ENCODE measurements around the gene IDS.
"Not testable (repeated sequence)": the region's sequence is repeated elsewhere in the genome, so short reads cannot be mapped to it uniquely, and the experiment has no call there.

IDS gene

DNA sequence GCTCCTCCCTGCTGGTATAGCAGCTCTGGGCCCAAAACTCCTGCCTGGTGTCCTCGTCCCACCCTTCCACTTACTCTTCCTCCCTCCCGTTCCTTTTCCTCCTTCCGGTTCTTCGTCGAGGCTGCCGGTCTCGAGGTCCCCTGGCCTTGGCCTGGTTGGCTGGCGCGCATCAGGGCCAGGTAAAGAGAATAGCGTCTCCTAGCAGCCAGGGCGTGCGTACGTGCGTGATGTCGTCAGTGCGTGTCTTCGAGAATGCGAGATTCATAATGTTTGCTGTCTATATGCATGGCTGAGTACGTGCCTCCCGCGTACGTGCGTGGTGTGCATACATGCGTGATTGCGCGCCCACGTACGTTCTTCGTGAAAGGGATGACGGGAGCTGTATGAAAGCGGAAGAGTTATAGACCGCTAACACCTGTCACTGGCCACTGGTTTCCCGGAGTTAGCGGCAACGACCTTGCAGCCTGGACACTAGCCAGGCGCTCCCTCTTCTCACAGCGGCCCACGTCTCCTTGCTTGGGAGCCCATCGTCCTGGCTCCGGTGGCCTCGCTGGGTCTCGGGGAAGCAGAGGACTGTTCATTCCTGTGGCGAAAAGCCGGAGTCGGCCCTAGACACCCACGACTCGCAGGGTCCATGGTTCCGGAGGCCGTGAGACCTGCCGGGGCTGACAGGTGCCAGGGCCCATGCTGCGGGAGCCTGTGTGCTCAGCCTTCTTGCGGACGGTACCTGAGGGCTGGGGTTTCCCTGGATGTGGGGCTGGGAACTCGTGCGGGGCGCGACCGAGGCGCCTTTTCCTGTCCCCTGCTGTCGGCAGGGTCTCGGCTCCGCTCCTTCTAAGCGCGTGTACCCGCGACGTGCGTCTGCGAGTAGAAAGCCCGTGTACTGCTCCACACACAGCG is 35.8 kb upstream of the IDS start, which contains the start of gene EOLA1:
TSS of gene EOLA1 (plus strand) at position 392 of the 900 bp plus-strand sequence. CDS start 4,619 bp downstream, outside the sequence.
- in situ Hi-C loops (cut with HindIII; ENCODE audit: low sequenced_read_pairs) = no loop called here

DNA sequence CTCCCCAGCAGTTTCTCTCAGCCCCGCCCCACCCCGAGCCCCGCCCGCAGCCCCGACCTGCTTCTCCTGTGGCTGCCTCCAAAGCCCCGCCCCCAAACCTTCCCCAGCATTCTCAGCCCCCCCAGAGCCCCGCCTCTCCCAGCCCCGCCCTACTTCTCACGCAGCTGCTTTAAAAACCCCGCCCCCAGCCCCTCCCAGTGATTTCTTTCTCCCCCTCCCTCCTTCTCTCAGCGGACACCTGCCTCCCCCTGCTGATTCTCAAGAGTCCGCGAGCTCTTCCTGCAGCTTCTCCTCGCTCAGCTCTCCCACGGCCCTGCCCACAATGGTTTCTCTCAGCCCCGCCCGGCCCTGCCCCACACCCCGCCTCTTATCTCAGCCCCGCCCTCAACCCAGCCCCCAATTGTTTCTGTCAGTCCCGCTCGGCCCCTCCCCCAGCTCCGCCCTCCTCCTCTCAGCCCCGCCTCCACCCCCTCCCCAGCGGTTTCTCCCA is 35.1 kb upstream of the IDS start:
- in situ Hi-C loops (cut with HindIII; ENCODE audit: low sequenced_read_pairs) = no loop called here
- H3K4me3 ChIP-seq (ENCODE audit: low read depth, low read length) = peak overlapping the region; percentile 73
- peak; percentile 92 for DNase-seq (ENCODE audit: low read depth, low spot score)
- TF ChIP-seq, protein P1, sequence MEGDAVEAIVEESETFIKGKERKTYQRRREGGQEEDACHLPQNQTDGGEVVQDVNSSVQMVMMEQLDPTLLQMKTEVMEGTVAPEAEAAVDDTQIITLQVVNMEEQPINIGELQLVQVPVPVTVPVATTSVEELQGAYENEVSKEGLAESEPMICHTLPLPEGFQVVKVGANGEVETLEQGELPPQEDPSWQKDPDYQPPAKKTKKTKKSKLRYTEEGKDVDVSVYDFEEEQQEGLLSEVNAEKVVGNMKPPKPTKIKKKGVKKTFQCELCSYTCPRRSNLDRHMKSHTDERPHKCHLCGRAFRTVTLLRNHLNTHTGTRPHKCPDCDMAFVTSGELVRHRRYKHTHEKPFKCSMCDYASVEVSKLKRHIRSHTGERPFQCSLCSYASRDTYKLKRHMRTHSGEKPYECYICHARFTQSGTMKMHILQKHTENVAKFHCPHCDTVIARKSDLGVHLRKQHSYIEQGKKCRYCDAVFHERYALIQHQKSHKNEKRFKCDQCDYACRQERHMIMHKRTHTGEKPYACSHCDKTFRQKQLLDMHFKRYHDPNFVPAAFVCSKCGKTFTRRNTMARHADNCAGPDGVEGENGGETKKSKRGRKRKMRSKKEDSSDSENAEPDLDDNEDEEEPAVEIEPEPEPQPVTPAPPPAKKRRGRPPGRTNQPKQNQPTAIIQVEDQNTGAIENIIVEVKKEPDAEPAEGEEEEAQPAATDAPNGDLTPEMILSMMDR (IDR thresholded peaks at IDR 0.05; ENCODE audit: low read depth, low read length) = no peak

More for the DNA sequence above, 35.8 kb upstream of the IDS start, which contains the start of gene EOLA1:
- peak; percentile 96 for DNase-seq (ENCODE audit: low read depth, low spot score)
- peak within 1 kb of the TSS; percentile 73 for H3K4me3 ChIP-seq (ENCODE audit: low read depth, low read length)
- TF ChIP-seq, protein P1 (IDR thresholded peaks at IDR 0.05; ENCODE audit: low read depth, low read length) = no peak

DNA sequence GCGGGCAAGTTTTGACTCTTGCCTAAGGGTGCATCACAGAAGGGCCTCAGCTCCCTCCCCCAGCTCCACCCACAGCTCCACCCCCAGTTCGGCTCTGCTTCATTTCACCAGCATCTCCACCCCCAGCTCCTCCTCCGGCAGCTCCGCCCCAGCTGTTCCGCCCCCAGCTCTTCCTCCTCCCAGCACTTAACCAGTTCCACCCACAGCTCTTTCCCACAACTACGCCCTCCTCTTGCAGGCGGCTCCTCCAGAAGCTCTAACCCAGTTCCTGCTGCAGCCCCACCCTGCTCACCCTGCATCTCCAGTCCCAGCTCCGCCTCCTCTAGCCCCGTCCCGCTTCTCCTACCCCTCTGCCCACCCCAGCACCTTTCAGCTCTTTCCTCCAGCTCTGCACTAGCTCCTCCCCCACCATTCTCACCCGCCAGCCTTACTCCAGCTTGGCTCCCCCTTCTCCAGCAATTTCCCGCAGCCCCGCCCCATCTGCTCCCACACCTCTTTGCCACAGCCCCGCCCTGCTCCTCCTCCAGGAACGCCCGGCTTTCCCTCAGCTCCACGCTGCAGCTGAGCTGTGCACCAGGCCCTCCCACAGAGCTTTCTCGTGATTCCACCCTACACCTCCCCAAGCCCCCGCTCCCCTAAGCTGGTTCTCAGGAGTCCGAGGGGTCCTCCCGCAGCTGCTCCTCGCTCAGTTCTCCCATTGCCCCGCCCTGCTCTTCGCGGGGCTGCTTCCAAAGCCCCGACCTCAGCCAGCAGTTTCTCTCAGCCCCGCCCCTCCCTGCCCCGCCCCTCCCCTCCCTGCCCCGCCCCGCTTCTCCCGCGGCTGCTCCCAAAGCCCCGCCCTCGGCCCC is 34.4 kb upstream of the IDS start:
- DNase-seq (ENCODE audit: low read depth, low spot score) = peak; percentile 95
- TF ChIP-seq, protein P1 (IDR thresholded peaks at IDR 0.05; ENCODE audit: low read depth, low read length) = no peak
- H3K4me3 ChIP-seq (ENCODE audit: low read depth, low read length) = peak overlapping the region; percentile 49
- in situ Hi-C loops (cut with HindIII; ENCODE audit: low sequenced_read_pairs) = no loop called here

DNA sequence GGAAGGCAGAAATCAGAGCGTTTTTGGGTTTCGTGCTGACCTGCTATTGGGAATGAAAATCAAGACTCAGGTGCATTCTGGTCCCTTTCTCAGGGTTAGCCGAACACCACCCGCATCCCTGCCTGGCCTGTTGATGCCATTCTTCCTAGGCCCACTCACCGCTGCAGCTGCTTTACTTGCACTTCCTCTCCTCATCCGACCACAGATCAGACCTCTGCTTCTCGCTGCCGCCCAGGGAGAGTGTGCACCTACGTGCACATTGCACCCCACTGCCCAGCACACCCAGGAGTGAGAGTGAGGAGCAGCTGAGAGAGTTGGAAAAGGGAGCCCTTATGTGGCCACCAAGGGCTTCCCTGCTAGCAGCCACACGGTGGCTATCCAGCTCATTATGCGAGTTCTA is 32.4 kb upstream of the IDS start:
- H3K4me3 ChIP-seq (ENCODE audit: low read depth, low read length); in situ Hi-C loops (cut with HindIII; ENCODE audit: low sequenced_read_pairs); DNase-seq (ENCODE audit: low read depth, low spot score): not testable (repeated sequence)

DNA sequence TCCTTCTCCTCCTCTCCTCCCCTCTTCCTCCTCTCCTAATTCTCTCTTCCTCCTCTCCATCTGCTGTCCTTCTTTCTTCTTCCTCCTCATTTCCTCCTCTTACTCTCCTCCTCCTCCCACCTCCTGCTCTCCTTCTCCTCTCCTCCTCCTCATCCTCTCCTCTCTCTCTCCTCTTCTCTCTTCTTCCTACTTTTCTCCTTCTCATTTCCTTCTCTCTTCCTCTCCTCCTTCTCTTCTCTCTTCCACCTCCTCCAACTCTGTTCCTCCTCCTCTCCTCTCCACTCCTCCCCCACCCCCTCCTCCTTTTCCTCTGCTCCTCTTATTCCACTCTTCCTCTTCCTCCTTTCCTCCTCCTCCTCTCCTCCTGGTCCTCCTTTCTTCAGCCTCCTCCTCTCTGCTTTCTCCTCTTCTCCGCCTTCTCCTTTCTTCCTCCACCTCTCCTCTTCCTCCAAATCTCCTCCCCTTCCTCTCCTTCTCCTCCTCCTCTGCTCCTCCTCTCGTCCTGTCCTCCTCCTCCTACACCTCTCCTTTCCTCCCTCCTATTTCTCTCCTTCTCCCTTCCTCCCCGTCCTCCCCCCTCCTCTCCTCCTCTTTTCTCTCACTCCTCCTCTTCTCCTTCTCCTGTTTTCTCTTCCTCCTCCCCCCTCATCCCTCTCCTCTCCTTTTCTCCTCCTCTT is 30.0 kb upstream of the IDS start:
- H3K4me3 ChIP-seq (ENCODE audit: low read depth, low read length); in situ Hi-C loops (cut with HindIII; ENCODE audit: low sequenced_read_pairs); DNase-seq (ENCODE audit: low read depth, low spot score): not testable (repeated sequence)

DNA sequence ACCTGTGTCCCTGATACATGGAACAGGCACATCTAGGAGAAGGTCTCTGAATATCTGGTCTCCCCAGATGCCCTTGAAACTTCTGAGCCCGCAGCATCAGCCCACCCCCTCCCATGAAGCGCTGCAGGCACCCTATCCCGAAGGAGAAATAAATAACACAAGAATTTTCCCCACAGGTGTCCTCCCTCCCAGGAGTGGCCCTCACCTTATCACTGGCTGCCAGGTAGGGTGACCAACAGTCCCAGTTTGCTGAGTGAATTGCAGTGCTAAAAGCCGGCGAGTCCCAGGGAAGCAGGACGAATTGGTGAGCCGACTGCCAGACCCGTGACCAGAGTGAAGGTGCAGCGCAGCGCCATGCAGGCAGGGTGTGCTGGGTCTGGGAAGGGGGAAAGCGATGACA is 28.9 kb upstream of the IDS start:
- H3K4me3 ChIP-seq (ENCODE audit: low read depth, low read length); DNase-seq (ENCODE audit: low read depth, low spot score); in situ Hi-C loops (cut with HindIII; ENCODE audit: low sequenced_read_pairs): not testable (repeated sequence)

DNA sequence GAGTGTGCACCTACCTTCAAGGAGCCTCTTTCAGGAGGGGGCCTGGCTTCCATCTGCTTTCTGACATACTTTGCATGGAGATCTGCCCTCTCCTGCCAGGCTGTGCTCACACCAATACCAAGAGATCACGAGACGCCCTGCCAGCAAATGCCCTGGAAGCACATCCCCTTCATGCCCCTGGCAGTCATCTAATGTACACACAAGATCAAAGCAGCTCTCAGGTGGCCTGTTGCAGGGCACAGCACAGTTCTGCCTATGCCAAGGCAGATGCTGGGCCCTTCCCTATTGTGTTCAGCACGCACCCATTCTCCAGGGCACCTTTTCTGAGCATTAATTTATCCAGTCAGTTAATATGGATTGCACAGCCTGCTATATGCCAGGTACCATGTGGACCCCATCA is 27.8 kb upstream of the IDS start:
- DNase-seq (ENCODE audit: low read depth, low spot score); in situ Hi-C loops (cut with HindIII; ENCODE audit: low sequenced_read_pairs); H3K4me3 ChIP-seq (ENCODE audit: low read depth, low read length): not testable (repeated sequence)

DNA sequence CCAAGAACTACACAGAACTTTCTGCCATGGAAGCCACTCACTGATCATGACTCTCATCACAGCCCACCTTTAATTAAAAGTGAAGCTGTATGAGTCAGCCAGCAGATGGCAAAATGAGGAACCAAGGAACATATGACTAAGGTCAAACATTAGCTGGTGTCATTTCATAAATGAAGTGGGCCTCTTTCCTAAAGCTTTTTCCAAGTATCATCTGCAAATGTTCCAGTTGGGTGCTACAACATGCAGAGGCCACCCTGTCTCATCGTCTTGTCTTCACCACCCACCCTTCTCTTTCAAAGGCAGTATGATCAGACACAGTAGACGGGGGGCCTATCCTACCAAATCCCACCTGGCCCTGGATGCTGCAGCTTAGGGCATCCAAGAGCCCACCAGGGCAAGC is 26.5 kb upstream of the IDS start:
- in situ Hi-C loops (cut with HindIII; ENCODE audit: low sequenced_read_pairs) = no loop called here
- no peak overlapping the region for H3K4me3 ChIP-seq (ENCODE audit: low read depth, low read length)
- no peak for DNase-seq (ENCODE audit: low read depth, low spot score)
- TF ChIP-seq, protein P1 (IDR thresholded peaks at IDR 0.05; ENCODE audit: low read depth, low read length) = no peak

All from astrocyte of the spinal cord (primary cell).